DND-41 (cell line): ENCODE data around the gene FAM43A.

Experiments
- CTCF ChIP-seq: IDR thresholded peaks from 2 replicates; pipeline ENCODE4 v1.5.1; 2012; ENCODE audit warnings: borderline replicate concordance, low read length, moderate library complexity, mild to moderate bottlenecking; ENCODE audit not compliant: poor library complexity, severe bottlenecking; ENCODE audit errors: extremely low read depth
- EZH2 ChIP-seq: IDR thresholded peaks from 3 replicates; pipeline ENCODE4 v1.6.1; 2012; ENCODE audit warnings: borderline replicate concordance, low read depth, mild to moderate bottlenecking, moderate library complexity, low read length, inconsistent platforms; ENCODE audit not compliant: severe bottlenecking

DNA sequence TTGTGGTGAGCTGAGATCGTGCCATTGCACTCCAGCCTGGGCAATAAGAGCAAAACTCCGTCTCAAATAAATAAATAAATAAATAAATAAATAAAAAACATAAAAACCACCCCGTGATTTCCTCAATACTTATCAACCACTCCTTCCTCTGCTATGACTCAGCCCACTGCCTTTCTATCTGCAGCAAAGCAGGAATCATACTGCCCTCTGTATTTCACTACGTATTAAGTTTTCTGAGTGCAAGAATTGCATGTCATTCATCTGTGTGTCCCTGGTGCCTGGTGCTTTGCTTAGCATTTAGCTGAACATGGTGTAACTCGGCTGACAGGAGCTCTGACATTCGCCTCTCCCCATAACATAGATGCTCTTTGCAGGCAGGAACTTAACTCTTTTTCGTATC is 20.8 kb upstream of the FAM43A start:
- TF ChIP-seq CTCF (no peak), EZH2 (no peak)
